GM06990 (cell line): ENCODE measurements around the gene SAMMSON.

Experiments used
- DNase-seq: peaks from one replicate; pipeline ENCODE4 v3.0.0-alpha.2; 2011; ENCODE audit not compliant: insufficient read length; ENCODE audit errors: extremely low read depth
- H3K27me3 ChIP-seq: replicated peaks from 2 replicates; pipeline ENCODE4 v1.6.0; 2011; ENCODE audit warnings: low read length; ENCODE audit not compliant: control insufficient read depth, insufficient read depth
- H3K36me3 ChIP-seq: 2 replicates; pipeline ENCODE4 v1.5.1; 2011; ENCODE audit warnings: low read length; ENCODE audit not compliant: control insufficient read depth, insufficient read depth
- H3K4me3 ChIP-seq: replicated peaks from 2 replicates; pipeline ENCODE4 v1.5.1; 2011; ENCODE audit warnings: low read depth, mild to moderate bottlenecking, control low read depth, low read length
- TF ChIP-seq, protein P1 (sequence below): IDR thresholded peaks from 2 replicates; pipeline ENCODE4 v1.5.1; 2011; ENCODE audit warnings: low read length, control low read depth, mild to moderate bottlenecking, inconsistent platforms; ENCODE audit not compliant: insufficient read depth, poor library complexity, severe bottlenecking

Gene SAMMSON

GRCh38 chr3:70075101-70075500 lies 75.6 kb downstream of the SAMMSON start:
- H3K27me3 ChIP-seq, result no peaks in the 10 kb centered on the region; the same call in 1 of the 2 replicates
- no peaks in the 10 kb centered on the region for H3K36me3 ChIP-seq

DNA sequence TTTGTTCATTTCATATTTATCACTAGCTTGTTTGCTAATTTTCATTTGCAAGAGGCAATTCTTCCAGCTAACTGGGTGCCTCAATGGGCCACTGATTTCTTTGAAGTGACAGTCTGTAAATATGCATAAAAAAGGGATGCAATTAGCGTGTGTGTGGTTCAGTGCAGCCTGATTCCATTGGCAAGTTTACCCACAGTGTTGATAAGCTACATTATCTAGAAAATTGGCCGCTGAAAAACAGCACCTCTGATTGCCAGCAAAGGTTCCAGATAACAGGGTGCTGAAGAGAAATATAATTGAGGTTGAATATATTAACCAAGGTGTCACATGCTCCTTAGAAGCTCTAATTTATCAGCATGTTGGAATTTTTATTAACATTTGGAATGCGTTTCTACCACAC lies 76.9 kb downstream of the SAMMSON start:
- DNase-seq, result no peak
- H3K4me3 ChIP-seq, result no peak overlapping the region
- TF ChIP-seq, protein P1, sequence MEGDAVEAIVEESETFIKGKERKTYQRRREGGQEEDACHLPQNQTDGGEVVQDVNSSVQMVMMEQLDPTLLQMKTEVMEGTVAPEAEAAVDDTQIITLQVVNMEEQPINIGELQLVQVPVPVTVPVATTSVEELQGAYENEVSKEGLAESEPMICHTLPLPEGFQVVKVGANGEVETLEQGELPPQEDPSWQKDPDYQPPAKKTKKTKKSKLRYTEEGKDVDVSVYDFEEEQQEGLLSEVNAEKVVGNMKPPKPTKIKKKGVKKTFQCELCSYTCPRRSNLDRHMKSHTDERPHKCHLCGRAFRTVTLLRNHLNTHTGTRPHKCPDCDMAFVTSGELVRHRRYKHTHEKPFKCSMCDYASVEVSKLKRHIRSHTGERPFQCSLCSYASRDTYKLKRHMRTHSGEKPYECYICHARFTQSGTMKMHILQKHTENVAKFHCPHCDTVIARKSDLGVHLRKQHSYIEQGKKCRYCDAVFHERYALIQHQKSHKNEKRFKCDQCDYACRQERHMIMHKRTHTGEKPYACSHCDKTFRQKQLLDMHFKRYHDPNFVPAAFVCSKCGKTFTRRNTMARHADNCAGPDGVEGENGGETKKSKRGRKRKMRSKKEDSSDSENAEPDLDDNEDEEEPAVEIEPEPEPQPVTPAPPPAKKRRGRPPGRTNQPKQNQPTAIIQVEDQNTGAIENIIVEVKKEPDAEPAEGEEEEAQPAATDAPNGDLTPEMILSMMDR, result no peak
- no peaks in the 10 kb centered on the region; the same call in 1 of the 2 replicates for H3K27me3 ChIP-seq
- H3K36me3 ChIP-seq, result no peaks in the 10 kb centered on the region

More at GRCh38 chr3:70075101-70075500, 75.6 kb downstream of the SAMMSON start:
- DNase-seq, result no peak
- TF ChIP-seq, protein P1, result no peak
- no peak overlapping the region for H3K4me3 ChIP-seq

- Histone ChIP-seq H3K36me3 (no peaks in the 10 kb centered on the region), H3K27me3 (no peaks in the 10 kb centered on the region; the same call in 1 of the 2 replicates), H3K4me3 (no peak overlapping the region)
- no peak for DNase-seq
- TF ChIP-seq, protein P1, result no peak
Measured at GRCh38 chr3:70078778-70079177, 79.2 kb downstream of the SAMMSON start.

GRCh38 chr3:70085613-70086012 lies 86.1 kb downstream of the SAMMSON start:
- Histone ChIP-seq H3K4me3 (no peak overlapping the region), H3K36me3 (no peaks in the 10 kb centered on the region), H3K27me3 (no peaks in the 10 kb centered on the region; the same call in 1 of the 2 replicates)
- TF ChIP-seq, protein P1, result no peak
- DNase-seq, result no peak

DNA sequence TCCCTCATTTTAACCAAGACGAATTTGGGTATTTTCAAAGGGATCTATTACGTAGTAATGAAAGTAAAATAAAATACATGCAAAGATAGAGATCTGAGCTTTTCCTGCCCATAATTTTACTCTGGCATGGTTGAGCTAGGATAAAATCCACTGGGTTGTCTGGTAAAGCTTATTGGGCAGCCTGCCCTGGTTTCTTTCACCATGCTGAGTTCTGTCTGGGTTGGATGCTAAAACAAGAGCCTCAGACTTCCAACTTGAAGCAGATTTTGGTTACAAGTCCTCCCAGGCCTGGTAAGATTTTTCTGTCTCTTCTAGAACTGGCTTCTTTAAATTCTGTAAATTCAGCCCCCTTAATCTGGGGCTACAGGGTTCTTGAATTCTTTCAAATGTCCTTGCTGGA lies 86.8 kb downstream of the SAMMSON start:
- Histone ChIP-seq H3K4me3 (no peak overlapping the region), H3K27me3 (no peaks in the 10 kb centered on the region; the same call in 1 of the 2 replicates), H3K36me3 (no peaks in the 10 kb centered on the region)
- no peak for DNase-seq
- TF ChIP-seq, protein P1, result no peak
